Muscle of leg (tissue), 11 donors: ENCODE data around the gene GNAL. TPM values are rescaled to one million over a fixed set of nuclear protein-coding genes. Genes with fewer than 3 reads are reported as not detected.
A peak's percentile ranks its signal among the peaks of the same experiment; 100 is the strongest.
"Not testable (repeated sequence)": the region's sequence is repeated elsewhere in the genome, so short reads cannot be mapped to it uniquely, and the experiment has no call there.

Experiments
- DNase-seq: peaks from one replicate; pipeline ENCODE4 v3.0.0; 2013
- H3K27ac ChIP-seq: one replicate; pipeline ENCODE4 v1.5.1; 2013; ENCODE audit warnings: mild to moderate bottlenecking, low read length, control low read depth
- H3K27me3 ChIP-seq: one replicate; pipeline ENCODE4 v1.6.1; 2013; ENCODE audit warnings: low read length; ENCODE audit not compliant: control insufficient read depth, insufficient read depth
- H3K36me3 ChIP-seq: one replicate; pipeline ENCODE4 v1.6.1; 2013; ENCODE audit warnings: low read length; ENCODE audit not compliant: control insufficient read depth, insufficient read depth
- H3K4me1 ChIP-seq: one replicate; pipeline ENCODE4 v1.6.1; 2013; ENCODE audit warnings: low read length; ENCODE audit not compliant: control insufficient read depth, insufficient read depth
- H3K4me3 ChIP-seq: one replicate; pipeline ENCODE4 v1.5.1; 2013; ENCODE audit warnings: low read length, control low read depth
- H3K9me3 ChIP-seq: replicated peaks from 2 replicates; pipeline ENCODE4 v1.6.1; 2013; ENCODE audit warnings: low read depth, low read length; ENCODE audit not compliant: control insufficient read depth
- WGBS: methylation state at CpG from one replicate; pipeline ENCODE4 v1.1.5; 2013; ENCODE audit warnings: missing lambda C conversion rate; ENCODE audit not compliant: insufficient coverage; 5-methylcytosine and 5-hydroxymethylcytosine counted together
- polyA plus RNA-seq, 8 donors: library from polyadenylated mRNA; unstranded; fragments of 120-200 nt; gene quantifications; one replicate each; pipeline versions ENCODE4 v1.2.1 to v1.2.3, GENCODE V29; 2013; ENCODE audit warnings: inconsistent platforms in 1 of 8, low replicate concordance in 1 of 8; ENCODE audit not compliant: insufficient read length in 8 of 8, insufficient read depth in 1 of 8
- total RNA-seq: library from RNA; stranded (reverse); fragments of 120-200 nt; gene quantifications from one replicate; pipeline ENCODE4 v1.2.4, GENCODE V29; 2013

The GNAL gene
- total and polyA plus RNA-seq, 9 donors: 1.2 to 2.4 (median 1.7) TPM

DNA sequence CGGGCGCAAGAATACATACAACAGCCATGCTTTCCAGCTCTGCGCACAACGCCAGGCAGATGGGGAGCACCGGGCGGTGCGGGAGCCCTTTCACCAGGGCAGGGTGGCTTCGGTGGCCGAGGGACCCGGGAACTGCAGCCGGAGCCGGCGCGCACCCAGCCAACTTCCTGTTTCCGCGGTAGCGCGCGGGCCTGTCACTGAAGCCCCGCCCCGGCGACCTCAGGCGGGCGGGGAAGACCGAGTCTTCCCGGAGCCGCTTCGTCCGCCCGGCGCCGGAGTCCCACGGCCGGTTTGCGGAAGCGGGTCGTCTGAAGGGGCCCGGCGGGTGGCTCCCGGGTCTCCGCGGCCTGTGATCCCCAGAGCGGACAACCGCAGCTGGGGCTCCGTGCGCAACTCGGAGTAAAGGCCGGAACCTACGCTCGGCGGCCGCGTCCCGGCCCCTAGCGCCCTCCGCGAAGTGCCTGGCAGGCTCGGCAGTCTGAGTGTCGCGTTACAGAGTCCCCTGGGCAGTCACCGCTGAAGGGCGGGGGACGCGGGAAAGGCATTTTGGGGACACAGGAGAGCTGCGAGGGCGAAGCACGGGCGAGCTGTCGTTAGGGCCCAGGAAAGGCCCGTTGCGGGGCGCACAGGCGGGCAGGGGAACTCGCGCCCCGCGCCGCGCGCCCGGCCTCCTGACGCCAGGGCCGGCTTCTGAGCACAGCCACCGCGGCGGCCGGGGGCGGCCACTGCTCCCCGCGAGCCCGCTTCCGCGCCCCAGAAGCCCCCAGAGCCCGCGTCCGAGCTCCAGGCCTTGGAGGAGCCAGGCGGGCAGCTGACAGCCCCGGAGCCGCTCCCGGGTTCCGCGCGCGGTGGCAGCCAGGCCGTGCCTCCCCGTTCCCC, 219.4 kb downstream of the GNAL start, which contains the start of gene MPPE1:
TSS of gene MPPE1 (minus strand) at position 136 of the 879 bp plus-strand sequence. CDS start 11,053 bp downstream, outside the sequence.
- H3K36me3 ChIP-seq: peaks cover 7% of the 10 kb centered on the region
- peak within 1 kb of the TSS; percentile 90 for H3K4me3 ChIP-seq
- no peaks in the 10 kb centered on the region for H3K9me3 ChIP-seq
- no peaks in the 10 kb centered on the region for H3K27me3 ChIP-seq
- DNase-seq: peak; percentile 96
- WGBS: under 1% methylated on average over 98 of the region's 106 CpGs
- peak within 1 kb of the TSS; percentile 99 for H3K27ac ChIP-seq
- peaks cover 9% of the 10 kb centered on the region for H3K4me1 ChIP-seq

DNA sequence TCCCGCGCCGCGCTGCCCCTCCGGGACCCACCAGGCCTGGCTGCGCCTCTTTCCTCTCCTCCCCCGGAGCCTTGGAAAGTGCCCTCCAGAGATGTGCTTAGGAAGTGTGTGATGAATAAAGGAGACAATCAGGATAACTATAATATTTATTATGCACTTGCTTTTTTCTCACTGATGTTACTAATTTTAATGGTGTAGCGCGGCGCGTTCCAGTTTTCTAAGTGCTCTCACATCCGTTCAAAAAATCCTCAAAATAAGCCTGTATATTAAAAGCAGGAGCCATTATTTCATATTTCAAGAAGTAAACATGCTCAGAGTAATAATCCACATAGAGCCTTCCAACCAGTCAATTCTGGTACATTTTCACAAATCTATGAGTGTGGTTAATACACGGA, 220.0 kb downstream of the GNAL start:
- no peaks in the 10 kb centered on the region for H3K9me3 ChIP-seq
- H3K36me3 ChIP-seq: peaks cover 7% of the 10 kb centered on the region
- peak overlapping the region; percentile 99 for H3K27ac ChIP-seq
- H3K4me3 ChIP-seq: peak overlapping the region; percentile 90
- no CpG with 5 or more reads among the region's 13 CpGs for WGBS
- H3K4me1 ChIP-seq: peaks cover 9% of the 10 kb centered on the region
- DNase-seq: no peak
- H3K27me3 ChIP-seq: no peaks in the 10 kb centered on the region

DNA sequence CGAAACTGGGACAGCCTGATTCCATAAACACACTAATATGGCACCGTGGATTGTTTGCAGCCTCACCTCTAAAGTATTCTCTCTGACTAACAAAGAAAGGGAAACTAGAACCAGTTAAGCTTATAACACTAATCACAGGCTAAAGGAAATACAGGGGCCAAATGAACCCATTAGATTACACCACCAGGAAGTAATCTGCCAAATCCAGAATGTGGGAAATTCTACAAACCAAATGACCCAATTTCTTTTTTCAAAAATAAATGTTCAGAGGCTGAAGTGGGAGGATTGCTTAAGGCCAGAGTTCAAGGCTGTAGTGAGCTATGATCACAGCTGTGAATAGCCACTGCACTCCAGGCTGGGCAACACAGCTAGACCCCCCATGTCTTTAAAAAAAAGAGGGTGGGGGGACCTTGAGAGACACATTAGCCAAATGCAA, 220.5 kb downstream of the GNAL start:
- peak; percentile 19 for DNase-seq
- WGBS: 100% methylated on average over 1 of the region's 2 CpGs
- no peak overlapping the region for H3K4me3 ChIP-seq

DNA sequence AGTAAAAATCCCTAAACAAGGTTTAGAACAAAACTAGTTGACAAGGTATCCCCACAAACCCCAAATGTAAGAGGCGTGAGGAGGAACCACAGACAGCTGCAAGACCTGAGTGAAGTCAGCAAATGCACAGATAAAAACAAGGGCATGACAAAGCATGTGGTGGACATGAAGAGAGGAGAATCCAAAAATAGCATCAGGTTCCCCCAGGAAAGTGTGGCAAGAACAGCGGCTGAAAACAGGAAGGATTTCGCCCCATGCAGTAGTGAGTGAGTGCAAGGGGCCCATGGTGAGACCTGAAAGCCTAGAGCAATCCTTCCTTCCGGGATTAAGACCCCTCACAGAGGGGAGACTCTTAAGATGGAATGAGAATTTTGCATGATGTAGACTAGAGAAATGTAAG, 227.8 kb downstream of the GNAL start:
- H3K27ac ChIP-seq, H3K9me3 ChIP-seq, H3K27me3 ChIP-seq: not testable (repeated sequence)

More for the DNA sequence above, 220.5 kb downstream of the GNAL start:
- H3K4me1 ChIP-seq: peaks cover 9% of the 10 kb centered on the region
- no peaks in the 10 kb centered on the region for H3K9me3 ChIP-seq
- peaks cover 7% of the 10 kb centered on the region for H3K36me3 ChIP-seq
- H3K27me3 ChIP-seq: no peaks in the 10 kb centered on the region
- H3K27ac ChIP-seq: peak overlapping the region; percentile 99

DNA sequence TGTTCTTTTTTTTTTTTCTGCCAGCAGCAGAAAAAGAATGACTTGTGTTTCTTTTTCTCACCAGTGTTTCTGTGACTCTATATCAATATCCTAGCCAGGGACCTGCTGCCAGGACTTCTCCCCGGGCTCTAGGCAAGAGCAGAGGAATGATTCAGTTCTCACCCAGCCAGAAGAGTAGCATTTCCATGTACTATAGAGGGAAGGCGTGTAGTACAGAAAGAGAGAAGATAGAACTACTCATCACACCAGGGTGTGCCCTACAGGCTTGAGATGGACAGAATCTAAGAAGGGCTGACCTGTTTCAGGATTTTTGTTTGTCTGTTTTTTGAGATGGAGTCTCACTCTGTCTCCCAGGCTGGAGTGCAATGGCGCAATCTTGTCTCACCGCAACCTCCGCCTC, 230.5 kb downstream of the GNAL start:
- H3K4me3 ChIP-seq, H3K36me3 ChIP-seq, H3K27ac ChIP-seq, H3K27me3 ChIP-seq, DNase-seq, H3K9me3 ChIP-seq, H3K4me1 ChIP-seq: not testable (repeated sequence)
- 100% methylated on average over 3 of the region's 5 CpGs for WGBS

More for the DNA sequence above, 227.8 kb downstream of the GNAL start:
- H3K4me1 ChIP-seq, H3K4me3 ChIP-seq, H3K36me3 ChIP-seq: not testable (repeated sequence)
- 50% methylated on average over 1 of the region's 4 CpGs for WGBS
- peak; percentile 37 for DNase-seq

DNA sequence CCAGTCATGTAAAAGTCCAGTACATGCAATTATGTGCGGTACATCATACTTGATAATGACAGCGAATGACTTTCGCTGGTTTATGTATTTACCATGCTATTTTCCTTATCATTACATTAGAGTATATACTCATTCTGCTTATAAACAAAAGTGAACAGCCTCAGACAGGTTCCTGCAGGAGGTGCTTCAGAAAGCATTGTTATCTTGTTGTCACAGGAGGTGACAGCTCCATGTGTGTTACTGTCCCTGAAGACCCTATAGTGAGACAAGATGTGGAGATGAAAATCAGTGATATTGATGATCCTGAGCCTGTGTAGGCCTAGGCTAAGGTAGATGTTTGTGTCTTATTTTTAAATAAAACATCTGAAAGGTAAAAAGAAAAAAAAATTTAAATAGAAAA, 234.4 kb downstream of the GNAL start:
- no peaks in the 10 kb centered on the region for H3K27me3 ChIP-seq
- DNase-seq: no peak
- WGBS: no CpG with 5 or more reads among the region's 3 CpGs

DNA sequence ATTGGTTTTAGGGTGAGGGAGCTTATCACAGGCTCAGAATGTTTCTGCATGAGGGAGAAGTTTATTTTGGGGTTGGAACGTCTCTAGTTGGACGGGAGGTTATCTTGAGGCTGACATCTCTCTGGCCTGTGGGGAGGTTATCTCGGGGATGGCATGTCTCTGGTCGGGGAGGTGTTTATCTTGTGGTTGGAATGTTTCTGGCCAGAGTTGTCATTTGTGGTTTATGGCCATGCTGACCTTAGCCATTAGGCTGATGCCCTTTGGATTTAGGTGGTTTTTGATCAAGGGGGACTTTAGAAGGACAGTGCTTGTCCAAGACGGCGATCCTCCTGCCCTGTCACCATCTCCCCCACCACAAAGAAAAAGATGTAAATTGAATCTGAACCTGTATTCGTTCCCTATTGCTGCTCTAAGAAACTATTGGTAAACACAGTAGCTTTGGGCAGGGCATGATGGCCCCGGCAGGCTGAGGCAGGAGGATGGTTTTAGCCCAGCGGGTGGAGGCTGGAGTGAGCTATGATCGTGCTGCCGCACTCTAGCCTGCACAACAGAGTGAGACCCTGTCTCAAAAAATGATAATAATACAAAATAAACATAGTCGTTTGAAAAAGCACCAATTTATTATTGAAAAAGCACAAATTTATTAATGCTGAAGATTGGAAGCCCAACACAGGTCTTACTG, 236.9 kb downstream of the GNAL start:
- H3K36me3 ChIP-seq: no peaks in the 10 kb centered on the region
- no peaks in the 10 kb centered on the region for H3K9me3 ChIP-seq
- no peak overlapping the region for H3K27ac ChIP-seq
- no peaks in the 10 kb centered on the region for H3K4me1 ChIP-seq
- no peak for DNase-seq
- H3K4me3 ChIP-seq: no peak overlapping the region
- H3K27me3 ChIP-seq: no peaks in the 10 kb centered on the region
- 22% methylated on average over 4 of the region's 12 CpGs for WGBS

More for the DNA sequence above, 234.4 kb downstream of the GNAL start:
- no peaks in the 10 kb centered on the region for H3K36me3 ChIP-seq
- H3K9me3 ChIP-seq: no peaks in the 10 kb centered on the region
- no peak overlapping the region for H3K27ac ChIP-seq
- H3K4me3 ChIP-seq: no peak overlapping the region
- H3K4me1 ChIP-seq: no peaks in the 10 kb centered on the region

DNA sequence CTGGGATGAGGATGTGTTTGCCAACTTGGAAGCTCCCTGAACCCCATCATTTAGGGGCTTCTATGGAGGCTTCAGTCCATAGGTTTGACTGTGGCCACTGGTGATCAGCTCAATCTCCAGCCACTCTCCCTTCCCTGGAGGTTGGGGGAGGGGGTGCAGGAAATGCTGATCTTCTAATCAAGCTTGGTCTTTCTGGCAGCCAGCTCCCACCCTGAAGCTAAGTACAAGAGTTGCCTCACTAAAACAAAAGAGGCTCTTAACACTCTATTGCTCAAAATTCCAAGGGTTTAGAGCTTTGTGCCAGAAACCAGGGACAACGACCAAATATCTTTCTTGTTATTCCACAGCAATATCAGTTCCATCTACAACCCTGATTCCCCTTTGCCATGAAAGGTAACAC, 238.4 kb downstream of the GNAL start:
- Histone ChIP-seq H3K27ac (no peak overlapping the region), H3K4me3 (no peak overlapping the region), H3K36me3 (no peaks in the 10 kb centered on the region), H3K4me1 (no peaks in the 10 kb centered on the region), H3K27me3 (no peaks in the 10 kb centered on the region), H3K9me3 (no peaks in the 10 kb centered on the region)
- DNase-seq: no peak
- no CpG with 5 or more reads among the region's 1 CpG for WGBS

DNA sequence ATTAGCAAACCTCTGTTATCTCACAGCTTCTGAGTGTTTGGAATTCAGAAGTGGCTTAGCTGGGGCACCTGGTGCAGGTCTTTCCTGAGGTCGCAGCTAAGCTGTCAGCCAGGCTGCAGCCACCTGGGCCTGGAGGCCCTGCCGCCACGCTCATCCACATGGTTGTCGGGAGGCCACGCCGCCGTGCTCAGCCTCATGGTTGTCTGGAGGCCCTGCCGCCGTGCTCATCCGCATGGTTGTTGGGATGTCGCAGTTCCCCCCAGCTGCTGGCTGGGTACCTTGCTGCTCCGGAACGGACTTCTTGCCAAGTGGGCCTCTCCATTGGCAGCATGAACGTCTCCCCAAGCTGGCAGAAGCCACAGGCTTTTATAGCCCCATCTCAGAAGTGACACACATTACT, 243.3 kb downstream of the GNAL start:
- H3K4me3 ChIP-seq: no peak overlapping the region
- DNase-seq: no peak
- WGBS: 86% methylated on average over 13 of the region's 14 CpGs
- H3K27ac ChIP-seq: no peak overlapping the region
- no peaks in the 10 kb centered on the region for H3K4me1 ChIP-seq
- H3K36me3 ChIP-seq: no peaks in the 10 kb centered on the region
- no peaks in the 10 kb centered on the region for H3K9me3 ChIP-seq
- H3K27me3 ChIP-seq: no peaks in the 10 kb centered on the region
